WTC11 (cell line): Measurements from ENCODE around the gene BCAT1. TPM values are rescaled to one million over a fixed set of nuclear protein-coding genes. Genes with fewer than 3 reads are reported as not detected.

Experiments
- ATAC-seq: fragments of 200-7000 bp; cut with Tn5 transposase; 2 replicates; pipeline ENCODE4 v1.10.0; 2021; ENCODE audit warnings: mild to moderate bottlenecking, moderate library complexity
- CTCF ChIA-PET: fragments of 300-600 bp; sonication (Branson Sonifier 250); formaldehyde crosslinking; loops from one replicate; lab custom pipeline; 2021; ENCODE audit warnings: antibody characterized with exemption; lab: Charles Lee
- POLR2A ChIA-PET: fragments of 350-600 bp; sonication (Branson Sonifier 250); formaldehyde crosslinking; loops from one replicate; lab custom pipeline; 2021; ENCODE audit warnings: antibody characterized with exemption; lab: Charles Lee
- DNase-seq: peaks from one replicate; pipeline ENCODE4 v3.0.0; 2021; ENCODE audit warnings: low spot score
- H3K27ac Mint-ChIP-seq: 2 replicates; pipeline ENCODE4 v1.8.0; 2021; ENCODE audit warnings: mixed read lengths
- H3K27me3 Mint-ChIP-seq: 2 replicates; pipeline ENCODE4 v1.8.0; 2021; ENCODE audit warnings: low read depth, mild to moderate bottlenecking, moderate library complexity, mixed read lengths
- H3K36me3 Mint-ChIP-seq: 2 replicates; pipeline ENCODE4 v1.8.0; 2021; ENCODE audit warnings: mixed read lengths
- H3K4me1 Mint-ChIP-seq: 2 replicates; pipeline ENCODE4 v1.8.0; 2022; ENCODE audit warnings: mixed read lengths
- H3K4me3 Mint-ChIP-seq: 2 replicates; pipeline ENCODE4 v1.8.0; 2021; ENCODE audit warnings: mild to moderate bottlenecking, moderate library complexity, mixed read lengths
- H3K9me3 Mint-ChIP-seq: 2 replicates; pipeline ENCODE4 v1.8.0; 2021; ENCODE audit warnings: mixed read lengths
- FOXJ3 ChIP-seq: sonication (generic); formaldehyde crosslinking; IDR thresholded peaks from 2 replicates; pipeline ENCODE4 v1.9.0; 2021; ENCODE audit warnings: missing genetic modification reagents, mild to moderate bottlenecking, borderline replicate concordance
- FOXP1 ChIP-seq: sonication (generic); formaldehyde crosslinking; IDR thresholded peaks from 2 replicates; pipeline ENCODE4 v1.8.0; 2022; ENCODE audit warnings: missing genetic modification reagents, mild to moderate bottlenecking, moderate library complexity, borderline replicate concordance
- GRHL2 ChIP-seq: fragments of 250-450 bp; sonication (Bioruptor Pico); IDR thresholded peaks from 2 replicates; pipeline ENCODE4 v1.8.0; 2022; ENCODE audit warnings: mild to moderate bottlenecking, moderate library complexity; ENCODE audit not compliant: insufficient replicate concordance, severe bottlenecking
- IRF2 ChIP-seq: sonication (generic); formaldehyde crosslinking; IDR thresholded peaks from 2 replicates; pipeline ENCODE4 v1.8.0; 2022; ENCODE audit warnings: low read depth, missing genetic modification reagents, borderline replicate concordance
- KAT7 ChIP-seq: sonication (generic); formaldehyde crosslinking; IDR thresholded peaks from 2 replicates; pipeline ENCODE4 v1.8.1; 2023; ENCODE audit warnings: missing genetic modification reagents, mild to moderate bottlenecking, borderline replicate concordance
- MYBL2 ChIP-seq: sonication (generic); formaldehyde crosslinking; IDR thresholded peaks from 2 replicates; pipeline ENCODE4 v1.8.1; 2023; ENCODE audit warnings: mild to moderate bottlenecking, moderate library complexity, missing genetic modification reagents
- NFATC4 ChIP-seq: fragments of 250-450 bp; sonication (Bioruptor Pico); IDR thresholded peaks from 2 replicates; pipeline ENCODE4 v1.9.0; 2021; ENCODE audit warnings: mild to moderate bottlenecking
- NFYB ChIP-seq: sonication (generic); formaldehyde crosslinking; conservative IDR thresholded peaks from 2 replicates; pipeline ENCODE4 v1.8.0; 2022; ENCODE audit warnings: low read depth, missing genetic modification reagents
- PRRX2 ChIP-seq: fragments of 250-450 bp; sonication (Bioruptor Pico); IDR thresholded peaks from 2 replicates; pipeline ENCODE4 v1.8.0; 2021; ENCODE audit warnings: mild to moderate bottlenecking
- RELA ChIP-seq: sonication (generic); formaldehyde crosslinking; IDR thresholded peaks from 2 replicates; pipeline ENCODE4 v1.8.1; 2022; ENCODE audit warnings: missing genetic modification reagents, mild to moderate bottlenecking, borderline replicate concordance
- RORB ChIP-seq: fragments of 250-450 bp; sonication (Bioruptor Pico); IDR thresholded peaks from 2 replicates; pipeline ENCODE4 v1.9.0; 2021; ENCODE audit warnings: mild to moderate bottlenecking
- SP1 ChIP-seq: sonication (generic); formaldehyde crosslinking; conservative IDR thresholded peaks from 2 replicates; pipeline ENCODE4 v1.8.1; 2022; ENCODE audit warnings: missing genetic modification reagents
- TCF7 ChIP-seq: sonication (generic); formaldehyde crosslinking; IDR thresholded peaks from 2 replicates; pipeline ENCODE4 v1.8.0; 2022; ENCODE audit warnings: mild to moderate bottlenecking, low read depth, missing genetic modification reagents, moderate library complexity
- ZBTB21 ChIP-seq: sonication (generic); formaldehyde crosslinking; IDR thresholded peaks from 2 replicates; pipeline ENCODE4 v1.8.1; 2023; ENCODE audit warnings: mild to moderate bottlenecking, missing genetic modification reagents, borderline replicate concordance
- ZNF138 ChIP-seq: sonication (generic); formaldehyde crosslinking; conservative IDR thresholded peaks from 2 replicates; pipeline ENCODE4 v1.8.1; 2022; ENCODE audit warnings: mild to moderate bottlenecking, moderate library complexity, missing genetic modification reagents
- ZNF219 ChIP-seq: sonication (generic); formaldehyde crosslinking; IDR thresholded peaks from 2 replicates; pipeline ENCODE4 v1.8.0; 2023; ENCODE audit warnings: missing genetic modification reagents, mild to moderate bottlenecking, borderline replicate concordance
- ZNF263 ChIP-seq: sonication (generic); formaldehyde crosslinking; IDR thresholded peaks from 2 replicates; pipeline ENCODE4 v1.8.1; 2022; ENCODE audit warnings: low read depth, mild to moderate bottlenecking, moderate library complexity, missing genetic modification reagents
- total RNA-seq: library from RNA; stranded (reverse); gene quantifications from 3 replicates; pipeline ENCODE4 v1.2.3, GENCODE V29; 2021
- TF ChIP-seq, protein P1 (sequence below): sonication (generic); formaldehyde crosslinking; conservative IDR thresholded peaks from 2 replicates; pipeline ENCODE4 v1.8.1; 2023; ENCODE audit warnings: mild to moderate bottlenecking, low read depth, missing genetic modification reagents, moderate library complexity
- TF ChIP-seq, protein P2 (sequence below): sonication (generic); formaldehyde crosslinking; IDR thresholded peaks from 2 replicates; pipeline ENCODE4 v1.8.1; 2022; ENCODE audit warnings: mild to moderate bottlenecking, moderate library complexity, missing genetic modification reagents
- TF ChIP-seq, protein P3 (sequence below): fragments of 250-450 bp; sonication (Bioruptor Pico); IDR thresholded peaks from 2 replicates; pipeline ENCODE4 v1.9.0; 2021; ENCODE audit warnings: mild to moderate bottlenecking
- TF ChIP-seq, protein P4 (sequence below): sonication (generic); formaldehyde crosslinking; conservative IDR thresholded peaks from 2 replicates; pipeline ENCODE4 v1.8.1; 2022; ENCODE audit warnings: mild to moderate bottlenecking, missing genetic modification reagents
- TF ChIP-seq, protein P5 (sequence below): sonication (generic); formaldehyde crosslinking; IDR thresholded peaks from 2 replicates; pipeline ENCODE4 v1.8.0; 2023; ENCODE audit warnings: missing genetic modification reagents, mild to moderate bottlenecking, borderline replicate concordance

BCAT1 gene
- total RNA-seq, 1 experiment from 2014 or later = 267 TPM

DNA sequence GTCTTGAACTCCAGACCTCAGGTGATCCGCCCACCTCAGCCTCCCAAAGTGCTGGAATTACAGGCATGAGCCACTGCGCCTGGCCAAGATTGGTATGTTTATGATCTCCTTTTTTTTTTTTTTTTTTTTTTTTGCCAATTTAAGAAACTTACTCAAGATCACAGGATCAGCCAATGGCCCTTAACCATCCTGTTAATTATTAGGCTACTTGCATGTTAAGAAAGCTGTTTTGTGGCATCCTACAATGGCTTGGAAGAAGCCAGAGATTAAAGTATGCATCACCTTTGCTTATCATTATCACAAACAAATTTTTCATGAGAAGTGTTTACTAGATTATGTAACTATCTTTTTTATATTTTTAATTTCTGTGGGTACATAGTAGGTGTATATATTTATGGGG, 140.2 kb downstream of the BCAT1 start (continued):
- TF ChIP-seq GRHL2 (CRISPR knock-in tag) = no peak
- no peak for TF ChIP-seq NFATC4 (CRISPR knock-in tag)
- no peak for TF ChIP-seq MYBL2
- no peak for TF ChIP-seq ZNF219
- TF ChIP-seq, protein P1, sequence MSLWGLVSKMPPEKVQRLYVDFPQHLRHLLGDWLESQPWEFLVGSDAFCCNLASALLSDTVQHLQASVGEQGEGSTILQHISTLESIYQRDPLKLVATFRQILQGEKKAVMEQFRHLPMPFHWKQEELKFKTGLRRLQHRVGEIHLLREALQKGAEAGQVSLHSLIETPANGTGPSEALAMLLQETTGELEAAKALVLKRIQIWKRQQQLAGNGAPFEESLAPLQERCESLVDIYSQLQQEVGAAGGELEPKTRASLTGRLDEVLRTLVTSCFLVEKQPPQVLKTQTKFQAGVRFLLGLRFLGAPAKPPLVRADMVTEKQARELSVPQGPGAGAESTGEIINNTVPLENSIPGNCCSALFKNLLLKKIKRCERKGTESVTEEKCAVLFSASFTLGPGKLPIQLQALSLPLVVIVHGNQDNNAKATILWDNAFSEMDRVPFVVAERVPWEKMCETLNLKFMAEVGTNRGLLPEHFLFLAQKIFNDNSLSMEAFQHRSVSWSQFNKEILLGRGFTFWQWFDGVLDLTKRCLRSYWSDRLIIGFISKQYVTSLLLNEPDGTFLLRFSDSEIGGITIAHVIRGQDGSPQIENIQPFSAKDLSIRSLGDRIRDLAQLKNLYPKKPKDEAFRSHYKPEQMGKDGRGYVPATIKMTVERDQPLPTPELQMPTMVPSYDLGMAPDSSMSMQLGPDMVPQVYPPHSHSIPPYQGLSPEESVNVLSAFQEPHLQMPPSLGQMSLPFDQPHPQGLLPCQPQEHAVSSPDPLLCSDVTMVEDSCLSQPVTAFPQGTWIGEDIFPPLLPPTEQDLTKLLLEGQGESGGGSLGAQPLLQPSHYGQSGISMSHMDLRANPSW (CRISPR knock-in tag) = no peak
- no peak for TF ChIP-seq RORB (CRISPR knock-in tag)
- TF ChIP-seq ZNF263 (CRISPR knock-in tag) = no peak
- no peak for TF ChIP-seq FOXJ3 (CRISPR knock-in tag)
- TF ChIP-seq FOXP1 (CRISPR knock-in tag) = no peak
- TF ChIP-seq, protein P2, sequence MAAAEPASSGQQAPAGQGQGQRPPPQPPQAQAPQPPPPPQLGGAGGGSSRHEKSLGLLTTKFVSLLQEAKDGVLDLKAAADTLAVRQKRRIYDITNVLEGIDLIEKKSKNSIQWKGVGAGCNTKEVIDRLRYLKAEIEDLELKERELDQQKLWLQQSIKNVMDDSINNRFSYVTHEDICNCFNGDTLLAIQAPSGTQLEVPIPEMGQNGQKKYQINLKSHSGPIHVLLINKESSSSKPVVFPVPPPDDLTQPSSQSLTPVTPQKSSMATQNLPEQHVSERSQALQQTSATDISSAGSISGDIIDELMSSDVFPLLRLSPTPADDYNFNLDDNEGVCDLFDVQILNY (CRISPR knock-in tag) = no peak
- TF ChIP-seq, protein P3, sequence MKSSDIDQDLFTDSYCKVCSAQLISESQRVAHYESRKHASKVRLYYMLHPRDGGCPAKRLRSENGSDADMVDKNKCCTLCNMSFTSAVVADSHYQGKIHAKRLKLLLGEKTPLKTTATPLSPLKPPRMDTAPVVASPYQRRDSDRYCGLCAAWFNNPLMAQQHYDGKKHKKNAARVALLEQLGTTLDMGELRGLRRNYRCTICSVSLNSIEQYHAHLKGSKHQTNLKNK (CRISPR knock-in tag) = no peak

DNA sequence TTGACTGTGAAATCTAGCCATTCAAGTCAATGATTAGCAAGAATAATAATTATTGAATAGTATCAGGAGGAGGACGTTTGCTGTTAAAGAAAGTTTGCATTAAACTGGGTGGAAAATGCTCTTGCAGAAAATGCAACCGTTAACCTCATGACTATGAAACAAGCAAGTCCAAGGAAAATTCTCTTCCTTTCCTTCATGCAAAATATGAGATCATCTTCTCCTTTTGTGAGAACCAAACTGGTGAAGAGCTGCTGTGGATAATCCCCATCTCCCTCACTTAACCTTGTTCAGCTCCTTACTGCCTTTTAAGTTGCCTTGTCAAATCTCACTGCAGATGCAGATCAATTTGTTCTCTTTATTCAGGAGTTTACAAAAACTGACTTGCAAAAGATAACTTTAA, 142.5 kb downstream of the BCAT1 start:
- POLR2A ChIA-PET = no interaction called here
- no peak for ATAC-seq
- peaks cover 46% of the 10 kb centered on the region for H3K9me3 Mint-ChIP-seq
- H3K4me3 Mint-ChIP-seq = no peak overlapping the region
- no peak overlapping the region for H3K27ac Mint-ChIP-seq
- H3K27me3 Mint-ChIP-seq = no peaks in the 10 kb centered on the region
- H3K4me1 Mint-ChIP-seq = no peaks in the 10 kb centered on the region
- CTCF ChIA-PET = no interaction called here
- peaks cover 23% of the 10 kb centered on the region for H3K36me3 Mint-ChIP-seq
- no peak for DNase-seq
- TF ChIP-seq, protein P2 (CRISPR knock-in tag) = no peak
- no peak for TF ChIP-seq NFYB
- no peak for TF ChIP-seq MYBL2
- no peak for TF ChIP-seq RELA (CRISPR knock-in tag)
- TF ChIP-seq ZNF138 = no peak
- TF ChIP-seq, protein P4, sequence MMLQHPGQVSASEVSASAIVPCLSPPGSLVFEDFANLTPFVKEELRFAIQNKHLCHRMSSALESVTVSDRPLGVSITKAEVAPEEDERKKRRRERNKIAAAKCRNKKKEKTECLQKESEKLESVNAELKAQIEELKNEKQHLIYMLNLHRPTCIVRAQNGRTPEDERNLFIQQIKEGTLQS (CRISPR knock-in tag) = no peak
- TF ChIP-seq TCF7 (CRISPR knock-in tag) = no peak
- no peak for TF ChIP-seq NFATC4 (CRISPR knock-in tag)
- TF ChIP-seq IRF2 (CRISPR knock-in tag) = no peak
- TF ChIP-seq PRRX2 (CRISPR knock-in tag) = no peak
- no peak for TF ChIP-seq SP1
- no peak for TF ChIP-seq KAT7
- no peak for TF ChIP-seq ZBTB21 (CRISPR knock-in tag)
- TF ChIP-seq, protein P5, sequence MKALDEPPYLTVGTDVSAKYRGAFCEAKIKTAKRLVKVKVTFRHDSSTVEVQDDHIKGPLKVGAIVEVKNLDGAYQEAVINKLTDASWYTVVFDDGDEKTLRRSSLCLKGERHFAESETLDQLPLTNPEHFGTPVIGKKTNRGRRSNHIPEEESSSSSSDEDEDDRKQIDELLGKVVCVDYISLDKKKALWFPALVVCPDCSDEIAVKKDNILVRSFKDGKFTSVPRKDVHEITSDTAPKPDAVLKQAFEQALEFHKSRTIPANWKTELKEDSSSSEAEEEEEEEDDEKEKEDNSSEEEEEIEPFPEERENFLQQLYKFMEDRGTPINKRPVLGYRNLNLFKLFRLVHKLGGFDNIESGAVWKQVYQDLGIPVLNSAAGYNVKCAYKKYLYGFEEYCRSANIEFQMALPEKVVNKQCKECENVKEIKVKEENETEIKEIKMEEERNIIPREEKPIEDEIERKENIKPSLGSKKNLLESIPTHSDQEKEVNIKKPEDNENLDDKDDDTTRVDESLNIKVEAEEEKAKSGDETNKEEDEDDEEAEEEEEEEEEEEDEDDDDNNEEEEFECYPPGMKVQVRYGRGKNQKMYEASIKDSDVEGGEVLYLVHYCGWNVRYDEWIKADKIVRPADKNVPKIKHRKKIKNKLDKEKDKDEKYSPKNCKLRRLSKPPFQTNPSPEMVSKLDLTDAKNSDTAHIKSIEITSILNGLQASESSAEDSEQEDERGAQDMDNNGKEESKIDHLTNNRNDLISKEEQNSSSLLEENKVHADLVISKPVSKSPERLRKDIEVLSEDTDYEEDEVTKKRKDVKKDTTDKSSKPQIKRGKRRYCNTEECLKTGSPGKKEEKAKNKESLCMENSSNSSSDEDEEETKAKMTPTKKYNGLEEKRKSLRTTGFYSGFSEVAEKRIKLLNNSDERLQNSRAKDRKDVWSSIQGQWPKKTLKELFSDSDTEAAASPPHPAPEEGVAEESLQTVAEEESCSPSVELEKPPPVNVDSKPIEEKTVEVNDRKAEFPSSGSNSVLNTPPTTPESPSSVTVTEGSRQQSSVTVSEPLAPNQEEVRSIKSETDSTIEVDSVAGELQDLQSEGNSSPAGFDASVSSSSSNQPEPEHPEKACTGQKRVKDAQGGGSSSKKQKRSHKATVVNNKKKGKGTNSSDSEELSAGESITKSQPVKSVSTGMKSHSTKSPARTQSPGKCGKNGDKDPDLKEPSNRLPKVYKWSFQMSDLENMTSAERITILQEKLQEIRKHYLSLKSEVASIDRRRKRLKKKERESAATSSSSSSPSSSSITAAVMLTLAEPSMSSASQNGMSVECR (CRISPR knock-in tag) = no peak
- TF ChIP-seq, protein P1 (CRISPR knock-in tag) = no peak
